Gastroesophageal sphincter (tissue), 4 donors: ENCODE data around the gene COL4A2. TPM values are rescaled to one million over a fixed set of nuclear protein-coding genes. Genes with fewer than 3 reads are reported as not detected.
A peak's percentile ranks its signal among the peaks of the same experiment; 100 is the strongest.

Experiments
- ATAC-seq: fragments of 150-250 bp; one replicate; pipeline ENCODE4 v1.9.1; 2016; ENCODE audit warnings: mild to moderate bottlenecking, moderate library complexity
- H3K27ac ChIP-seq, 4 donors: fragments of 200-600 bp; sonication (generic) in 3 of 4; 1 replicate in 3 of 4; 2 replicates in 1 of 4; pipeline ENCODE4 v1.5.1; 2016 to 2019
- H3K27me3 ChIP-seq: fragments of 200-600 bp; sonication (generic); one replicate; pipeline ENCODE4 v1.5.1; 2019
- H3K36me3 ChIP-seq, 2 donors: fragments of 200-600 bp; sonication (generic); one replicate each; pipeline ENCODE4 v1.5.1; 2019; ENCODE audit warnings: control low read depth in 1 of 2
- H3K4me1 ChIP-seq, 3 donors: fragments of 200-600 bp; sonication (generic); 1 replicate in 2 of 3; 2 replicates in 1 of 3; pipeline ENCODE4 v1.5.1; 2016 to 2019; ENCODE audit warnings: control low read depth in 2 of 3
- H3K4me3 ChIP-seq, 2 donors: fragments of 200-600 bp; sonication (generic); one replicate each; pipeline ENCODE4 v1.5.1; 2019; ENCODE audit warnings: mild to moderate bottlenecking in 1 of 2, moderate library complexity in 1 of 2
- H3K9me3 ChIP-seq, 3 donors: fragments of 200-600 bp; sonication (generic); one replicate each; pipeline ENCODE4 v1.5.1; 2017 to 2019; ENCODE audit warnings: control low read depth in 2 of 3
- CTCF ChIP-seq, 4 experiments: fragments of 200-600 bp in 2 of 4; fragments of 450-650 bp in 2 of 4; sonication (generic) in 1 of 4; IDR thresholded peaks; one replicate each; pipeline ENCODE4 v1.5.1; 2017 to 2019; ENCODE audit warnings: antibody characterized with exemption in 4 of 4, mild to moderate bottlenecking in 2 of 4, moderate library complexity in 2 of 4
- EP300 ChIP-seq: sonication (generic); formaldehyde crosslinking; IDR thresholded peaks from one replicate; pipeline ENCODE4 v1.6.1; 2017; ENCODE audit warnings: antibody characterized with exemption, mild to moderate bottlenecking
- POLR2A ChIP-seq, 2 donors: fragments of 450-650 bp; IDR thresholded peaks; one replicate each; pipeline ENCODE4 v1.6.1; 2017; ENCODE audit warnings: antibody characterized with exemption in 2 of 2, mild to moderate bottlenecking in 2 of 2, moderate library complexity in 1 of 2
- POLR2AphosphoS5 ChIP-seq: sonication (generic); formaldehyde crosslinking; IDR thresholded peaks from one replicate; pipeline ENCODE4 v1.6.1; 2017; ENCODE audit warnings: antibody characterized with exemption
- WGBS, 2 donors: methylation state at CpG; one replicate each; pipeline ENCODE4 v1.1.5; 2018; ENCODE audit warnings: low coverage in 1 of 2; 5-methylcytosine and 5-hydroxymethylcytosine counted together
- total RNA-seq, 4 donors: library from RNA; depleted of rRNA; stranded (reverse); fragments of >200 nt; gene quantifications; one replicate each; pipeline ENCODE4 v1.1.0, GENCODE V29; 2016

The COL4A2 gene
- total RNA-seq, 4 donors from 2014 or later, result 478 to 945 (median 543) TPM

- H3K9me3 ChIP-seq, result no peaks in the 10 kb centered on the region
- H3K27me3 ChIP-seq, result no peaks in the 10 kb centered on the region
- ATAC-seq, result no peak
- TF ChIP-seq EP300, result no peak
- TF ChIP-seq POLR2A (IDR thresholded peaks at IDR 0.05), result no peak
- no peak for TF ChIP-seq POLR2AphosphoS5
- no peak for TF ChIP-seq CTCF (IDR thresholded peaks at IDR 0.05)
- H3K4me1 ChIP-seq, result peaks cover 3 to 96% (median 29%) of the 10 kb centered on the region in 3 donors
- no peak overlapping the region for H3K4me3 ChIP-seq
- WGBS, 2 donors, result 75 to 90% methylated on average over 2 of the region's 3 CpGs
- H3K36me3 ChIP-seq, result no peaks in the 10 kb centered on the region
- peak overlapping the region; percentile 4 to 99 (median 84) for H3K27ac ChIP-seq
Observed at GRCh38 chr13:110350509-110350908, 43.4 kb downstream of the COL4A2 start.

- Histone ChIP-seq H3K36me3 (no peaks in the 10 kb centered on the region), H3K9me3 (no peaks in the 10 kb centered on the region), H3K27me3 (no peaks in the 10 kb centered on the region), H3K27ac (peak overlapping the region; percentile 17 to 99 (median 87)), H3K4me3 (no peak overlapping the region), H3K4me1 (peaks cover 3 to 92% (median 31%) of the 10 kb centered on the region in 3 donors)
- ATAC-seq, result no peak
- WGBS, 2 donors, result 83 to 90% methylated on average over 2 to 4 of the region's 6 CpGs
- TF ChIP-seq POLR2AphosphoS5, result no peak
- TF ChIP-seq EP300, result no peak
- TF ChIP-seq CTCF (IDR thresholded peaks at IDR 0.05), result no peak
- TF ChIP-seq POLR2A (IDR thresholded peaks at IDR 0.05), result no peak
Observed at GRCh38 chr13:110351636-110352420, 44.7 kb downstream of the COL4A2 start.

GRCh38 chr13:110352735-110353134 is 45.7 kb downstream of the COL4A2 start:
- WGBS, 2 donors, result 77% methylated on average over 5 of the region's 8 CpGs; no CpG with 5 or more reads in 1 of the 2 donors
- no peaks in the 10 kb centered on the region for H3K9me3 ChIP-seq
- no peak for ATAC-seq
- H3K4me3 ChIP-seq, result no peak overlapping the region
- H3K27ac ChIP-seq, result peak overlapping the region; percentile 17 to 99 (median 87)
- peaks cover 3 to 83% (median 24%) of the 10 kb centered on the region in 3 donors for H3K4me1 ChIP-seq
- H3K27me3 ChIP-seq, result no peaks in the 10 kb centered on the region
- H3K36me3 ChIP-seq, result peaks cover 0 to 5% of the 10 kb centered on the region in 2 donors
- peak in 3 of 4 experiments; percentile 7 to 44 (median 34) for TF ChIP-seq CTCF (IDR thresholded peaks at IDR 0.05)
- no peak for TF ChIP-seq EP300

- peaks cover 0 to 13% of the 10 kb centered on the region in 2 donors for H3K36me3 ChIP-seq
- no peaks in the 10 kb centered on the region for H3K9me3 ChIP-seq
- ATAC-seq, result no peak
- H3K27me3 ChIP-seq, result no peaks in the 10 kb centered on the region
- WGBS, 2 donors, result 47 to 66% methylated on average over 5 to 6 of the region's 13 CpGs
- H3K4me1 ChIP-seq, result peaks cover 3 to 76% (median 19%) of the 10 kb centered on the region in 3 donors
- peak overlapping the region; percentile 17 to 99 (median 87) for H3K27ac ChIP-seq
- TF ChIP-seq POLR2A (IDR thresholded peaks at IDR 0.05) (no peak), EP300 (no peak), POLR2AphosphoS5 (no peak), CTCF (IDR thresholded peaks at IDR 0.05) (no peak)
- H3K4me3 ChIP-seq, result no peak overlapping the region
Observed at GRCh38 chr13:110353339-110353977, 46.4 kb downstream of the COL4A2 start.
